Mucosa of rectum (tissue), 2 donors: ENCODE measurements around the gene CGN.

Experiments
- H3K27ac ChIP-seq, 2 donors: one replicate each; pipeline ENCODE4 v1.7.0; 2013; ENCODE audit warnings: inconsistent platforms in 2 of 2, low read depth in 2 of 2, low read length in 2 of 2
- H3K27me3 ChIP-seq, 2 donors: one replicate each; pipeline ENCODE4 v1.7.0; 2013; ENCODE audit warnings: low read length in 2 of 2; ENCODE audit not compliant: control insufficient read depth in 2 of 2, insufficient read depth in 2 of 2
- H3K36me3 ChIP-seq, 2 donors: one replicate each; pipeline ENCODE4 v1.7.0; 2013; ENCODE audit warnings: low read length in 2 of 2; ENCODE audit not compliant: control insufficient read depth in 2 of 2, insufficient read depth in 2 of 2
- H3K4me1 ChIP-seq, 2 donors: one replicate each; pipeline ENCODE4 v1.7.0; 2013; ENCODE audit warnings: low read length in 2 of 2, mild to moderate bottlenecking in 1 of 2; ENCODE audit not compliant: control insufficient read depth in 2 of 2, insufficient read depth in 2 of 2
- H3K4me3 ChIP-seq, 2 donors: one replicate each; pipeline ENCODE4 v1.7.0; 2013; ENCODE audit warnings: low read length in 2 of 2
- H3K9ac ChIP-seq, 2 donors: one replicate each; pipeline ENCODE4 v1.7.0; 2013; ENCODE audit warnings: low read length in 2 of 2, low read depth in 1 of 2, mild to moderate bottlenecking in 1 of 2
- H3K9me3 ChIP-seq, 2 donors: one replicate each; pipeline ENCODE4 v1.7.0; 2013; ENCODE audit warnings: low read length in 2 of 2; ENCODE audit not compliant: control insufficient read depth in 2 of 2
- donor health status: healthy.
- donor health status: Normal muscosa, but diverticular disease.

The CGN gene

GRCh38 chr1:151510020-151510405 is 1.2 kb upstream of the CGN start:
- H3K36me3 ChIP-seq, result no peaks in the 10 kb centered on the region
- peak overlapping the region; percentile 58 to 82 for H3K4me3 ChIP-seq
- peak overlapping the region; percentile 96 to 97 for H3K27ac ChIP-seq
- no peaks in the 10 kb centered on the region for H3K27me3 ChIP-seq
- H3K4me1 ChIP-seq, result peaks cover 38 to 40% of the 10 kb centered on the region in 2 donors
- peak overlapping the region in 1 of 2 donors; percentile 48 for H3K9ac ChIP-seq
- H3K9me3 ChIP-seq, result no peaks in the 10 kb centered on the region

DNA sequence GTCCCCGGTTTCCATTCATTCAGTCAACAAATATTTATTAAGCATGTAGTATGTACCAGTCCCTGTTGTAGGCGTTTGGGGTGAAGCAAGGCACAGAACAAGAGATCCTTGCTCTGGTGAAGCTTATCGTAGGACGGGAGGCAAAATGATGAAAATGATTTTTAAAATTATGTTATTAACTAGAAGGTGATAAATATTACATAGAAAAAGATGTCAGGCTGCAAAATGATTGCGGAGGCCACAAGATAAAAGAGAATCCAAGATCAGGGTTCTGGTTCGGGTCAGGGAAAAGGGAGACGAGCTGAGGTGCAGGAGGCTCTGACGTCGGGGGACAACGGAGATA is 602 bp upstream of the CGN start:
- Histone ChIP-seq H3K27ac (peak overlapping the region; percentile 96 to 97), H3K27me3 (no peaks in the 10 kb centered on the region), H3K36me3 (no peaks in the 10 kb centered on the region), H3K9ac (peak overlapping the region; percentile 48 to 79), H3K4me3 (peak overlapping the region; percentile 58 to 82), H3K9me3 (no peaks in the 10 kb centered on the region), H3K4me1 (peaks cover 39 to 42% of the 10 kb centered on the region in 2 donors)

DNA sequence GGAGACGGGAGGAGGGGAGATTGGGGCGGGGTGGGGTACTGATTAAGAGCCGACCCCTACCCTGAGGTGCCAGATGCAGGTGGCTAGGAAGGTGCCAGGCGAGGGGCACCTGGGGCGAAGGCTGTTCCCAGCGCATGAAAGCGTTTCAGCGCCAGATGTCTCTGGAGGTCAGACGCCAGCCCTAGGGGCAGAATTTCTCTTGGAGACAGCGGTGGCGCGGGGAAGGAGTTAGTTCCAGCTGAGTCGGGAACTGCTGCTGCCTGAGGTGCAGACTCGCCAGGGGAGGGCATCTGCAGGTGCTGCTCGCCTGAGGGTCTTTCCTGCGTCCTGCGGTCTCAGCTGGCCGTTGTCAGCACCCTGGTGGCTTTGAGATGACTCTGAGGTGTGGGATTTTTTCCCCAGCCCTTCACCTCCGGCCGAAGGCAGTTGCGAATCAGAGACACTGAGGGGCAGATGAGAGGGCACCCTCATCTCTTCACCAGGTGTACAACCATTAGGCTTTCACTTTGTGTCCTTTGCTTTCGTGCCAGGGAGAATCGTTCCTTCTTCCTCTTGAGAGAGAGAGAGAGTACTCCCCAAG is 539 bp downstream of the CGN start:
- Histone ChIP-seq H3K4me3 (peak overlapping the region; percentile 75 to 90), H3K36me3 (no peaks in the 10 kb centered on the region), H3K27ac (peak overlapping the region; percentile 96 to 97), H3K9me3 (no peaks in the 10 kb centered on the region), H3K9ac (peak overlapping the region; percentile 85 to 95), H3K4me1 (peaks cover 42 to 43% of the 10 kb centered on the region in 2 donors), H3K27me3 (no peaks in the 10 kb centered on the region)

- Histone ChIP-seq H3K4me3 (peak overlapping the region; percentile 75 to 90), H3K9me3 (no peaks in the 10 kb centered on the region), H3K27me3 (no peaks in the 10 kb centered on the region), H3K36me3 (no peaks in the 10 kb centered on the region), H3K27ac (peak overlapping the region; percentile 96 to 97), H3K9ac (peak overlapping the region; percentile 85 to 95), H3K4me1 (peaks cover 42 to 43% of the 10 kb centered on the region in 2 donors)
Measured at GRCh38 chr1:151512326-151512725, 1.1 kb downstream of the CGN start.

GRCh38 chr1:151512801-151513625 is 1.8 kb downstream of the CGN start:
- Histone ChIP-seq H3K27me3 (no peaks in the 10 kb centered on the region), H3K9me3 (no peaks in the 10 kb centered on the region), H3K4me3 (peak overlapping the region; percentile 75 to 90), H3K36me3 (no peaks in the 10 kb centered on the region), H3K9ac (peak overlapping the region; percentile 85 to 95), H3K4me1 (peaks cover 42 to 43% of the 10 kb centered on the region in 2 donors), H3K27ac (peak overlapping the region; percentile 96 to 97)

DNA sequence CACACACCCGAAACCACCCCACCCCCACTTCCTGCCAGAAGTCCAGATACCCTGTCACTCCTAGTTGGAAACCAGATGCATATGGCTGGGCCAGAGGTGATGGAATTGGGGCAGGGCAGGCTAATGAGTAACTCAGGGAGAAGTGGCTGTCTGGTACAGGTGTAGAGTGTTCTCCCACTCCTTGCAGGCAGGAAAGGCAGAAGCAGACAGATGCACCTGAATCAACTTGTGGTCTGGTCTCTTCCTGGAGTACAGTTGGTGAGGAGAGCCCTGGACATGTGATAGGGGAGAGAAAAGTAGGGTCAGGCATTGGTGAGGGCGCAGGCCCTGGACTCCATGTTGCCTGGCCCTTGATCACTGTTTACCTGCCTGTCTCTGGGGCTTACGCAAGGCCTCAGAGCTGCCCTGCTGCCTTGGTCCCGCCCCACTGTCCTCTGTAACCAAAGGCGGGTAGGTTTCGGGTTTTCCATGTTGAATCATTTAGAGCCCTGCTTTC is 2.5 kb downstream of the CGN start:
- Histone ChIP-seq H3K4me3 (peak overlapping the region; percentile 75 to 90), H3K9ac (peak overlapping the region; percentile 85 to 95), H3K27ac (peak overlapping the region; percentile 96 to 97), H3K9me3 (no peaks in the 10 kb centered on the region), H3K27me3 (no peaks in the 10 kb centered on the region), H3K36me3 (peaks cover under 1 to 5% of the 10 kb centered on the region in 2 donors), H3K4me1 (peaks cover 42 to 43% of the 10 kb centered on the region in 2 donors)

GRCh38 chr1:151514366-151514765 is 3.2 kb downstream of the CGN start:
- Histone ChIP-seq H3K36me3 (peaks cover 8% of the 10 kb centered on the region in 2 donors), H3K9ac (peak overlapping the region; percentile 47 to 95), H3K27ac (peak overlapping the region; percentile 96 to 97), H3K9me3 (no peaks in the 10 kb centered on the region), H3K27me3 (no peaks in the 10 kb centered on the region), H3K4me1 (peaks cover 37 to 42% of the 10 kb centered on the region in 2 donors), H3K4me3 (peak overlapping the region; percentile 75 to 90)

DNA sequence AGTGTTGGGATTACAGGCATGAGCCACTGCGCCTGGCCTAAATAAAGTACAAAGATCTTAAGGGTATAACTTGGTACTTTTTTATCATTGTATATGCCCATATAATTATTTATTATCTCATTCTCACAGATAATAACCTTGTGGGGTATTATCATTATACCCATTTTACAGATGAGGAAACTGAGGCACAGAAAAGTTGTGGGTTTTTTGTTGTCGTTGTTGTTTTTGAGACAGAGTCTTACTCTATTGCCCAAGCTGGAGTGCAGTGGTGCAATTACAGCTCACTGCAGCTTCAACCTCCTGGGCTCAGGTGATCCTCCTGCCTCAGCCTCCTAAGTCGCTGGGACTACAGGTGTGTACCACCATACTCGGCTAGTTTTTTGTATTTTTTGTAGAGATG is 4.1 kb downstream of the CGN start:
- no peaks in the 10 kb centered on the region for H3K9me3 ChIP-seq
- no peaks in the 10 kb centered on the region for H3K27me3 ChIP-seq
- H3K36me3 ChIP-seq, result peaks cover 11 to 14% of the 10 kb centered on the region in 2 donors
- peaks cover 31 to 39% of the 10 kb centered on the region in 2 donors for H3K4me1 ChIP-seq
- peak overlapping the region; percentile 96 to 97 for H3K27ac ChIP-seq
- peak overlapping the region in 1 of 2 donors; percentile 95 for H3K9ac ChIP-seq
- no peak overlapping the region for H3K4me3 ChIP-seq

DNA sequence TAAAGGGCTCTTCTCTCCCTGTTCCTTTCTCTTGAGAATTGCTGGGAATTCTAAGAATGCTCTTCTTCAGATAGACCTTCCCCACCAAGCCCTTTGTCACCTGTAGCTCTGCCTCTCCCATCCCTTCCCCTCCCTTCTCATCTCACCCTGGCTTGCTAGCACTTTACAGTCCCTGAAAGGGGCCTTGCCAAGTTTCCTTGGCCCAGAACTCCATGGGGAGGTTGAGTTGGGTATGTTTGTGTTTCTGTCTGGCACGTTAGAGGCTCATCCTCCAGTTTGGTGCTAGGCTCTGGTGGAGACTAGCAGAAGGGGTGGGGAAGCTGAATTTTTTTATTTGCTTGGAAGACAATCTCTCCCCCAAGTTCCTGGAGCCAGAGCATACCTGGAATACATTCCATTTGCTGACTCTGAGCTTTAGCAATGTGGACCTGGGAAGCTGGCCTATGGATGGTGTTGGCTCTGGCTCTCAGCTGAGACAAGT is 4.9 kb downstream of the CGN start:
- H3K4me3 ChIP-seq, result no peak overlapping the region
- peaks cover 17 to 19% of the 10 kb centered on the region in 2 donors for H3K36me3 ChIP-seq
- H3K9me3 ChIP-seq, result no peaks in the 10 kb centered on the region
- H3K4me1 ChIP-seq, result peaks cover 28 to 32% of the 10 kb centered on the region in 2 donors
- H3K27ac ChIP-seq, result peak overlapping the region; percentile 9 to 21
- H3K27me3 ChIP-seq, result no peaks in the 10 kb centered on the region
- H3K9ac ChIP-seq, result peak overlapping the region in 1 of 2 donors; percentile 23

DNA sequence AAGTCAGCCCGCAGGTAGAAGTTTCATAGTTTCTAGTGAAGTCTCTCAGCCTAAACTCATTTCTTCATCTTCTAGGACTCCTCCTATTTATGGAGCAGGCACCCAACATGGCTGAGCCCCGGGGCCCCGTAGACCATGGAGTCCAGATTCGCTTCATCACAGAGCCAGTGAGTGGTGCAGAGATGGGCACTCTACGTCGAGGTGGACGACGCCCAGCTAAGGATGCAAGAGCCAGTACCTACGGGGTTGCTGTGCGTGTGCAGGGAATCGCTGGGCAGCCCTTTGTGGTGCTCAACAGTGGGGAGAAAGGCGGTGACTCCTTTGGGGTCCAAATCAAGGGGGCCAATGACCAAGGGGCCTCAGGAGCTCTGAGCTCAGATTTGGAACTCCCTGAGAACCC is 7.2 kb downstream of the CGN start:
- Histone ChIP-seq H3K4me1 (peaks cover 18% of the 10 kb centered on the region in 2 donors), H3K4me3 (no peak overlapping the region), H3K27ac (no peak overlapping the region), H3K27me3 (no peaks in the 10 kb centered on the region), H3K36me3 (peaks cover 18 to 26% of the 10 kb centered on the region in 2 donors), H3K9me3 (no peaks in the 10 kb centered on the region), H3K9ac (no peak overlapping the region)
